ENCODE measurements around the gene DDN.

DDN gene

GRCh38 chr12:48972952-48973483, 26.2 kb downstream of the DDN start:
- in situ Hi-C loops (cut with HindIII; ENCODE audit: low sequenced_read_pairs), result no loop called here
- no peak for DNase-seq (ENCODE audit: low read depth)
- H3K4me3 ChIP-seq (ENCODE audit: low read depth, low read length), result no peak overlapping the region
- TF ChIP-seq, protein P1, sequence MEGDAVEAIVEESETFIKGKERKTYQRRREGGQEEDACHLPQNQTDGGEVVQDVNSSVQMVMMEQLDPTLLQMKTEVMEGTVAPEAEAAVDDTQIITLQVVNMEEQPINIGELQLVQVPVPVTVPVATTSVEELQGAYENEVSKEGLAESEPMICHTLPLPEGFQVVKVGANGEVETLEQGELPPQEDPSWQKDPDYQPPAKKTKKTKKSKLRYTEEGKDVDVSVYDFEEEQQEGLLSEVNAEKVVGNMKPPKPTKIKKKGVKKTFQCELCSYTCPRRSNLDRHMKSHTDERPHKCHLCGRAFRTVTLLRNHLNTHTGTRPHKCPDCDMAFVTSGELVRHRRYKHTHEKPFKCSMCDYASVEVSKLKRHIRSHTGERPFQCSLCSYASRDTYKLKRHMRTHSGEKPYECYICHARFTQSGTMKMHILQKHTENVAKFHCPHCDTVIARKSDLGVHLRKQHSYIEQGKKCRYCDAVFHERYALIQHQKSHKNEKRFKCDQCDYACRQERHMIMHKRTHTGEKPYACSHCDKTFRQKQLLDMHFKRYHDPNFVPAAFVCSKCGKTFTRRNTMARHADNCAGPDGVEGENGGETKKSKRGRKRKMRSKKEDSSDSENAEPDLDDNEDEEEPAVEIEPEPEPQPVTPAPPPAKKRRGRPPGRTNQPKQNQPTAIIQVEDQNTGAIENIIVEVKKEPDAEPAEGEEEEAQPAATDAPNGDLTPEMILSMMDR (IDR thresholded peaks at IDR 0.05; ENCODE audit: low read depth, low read length, missing control alignments), result no peak

- in situ Hi-C loops (cut with HindIII; ENCODE audit: low sequenced_read_pairs), result no loop called here
- no peak overlapping the region for H3K4me3 ChIP-seq (ENCODE audit: low read depth, low read length)
- TF ChIP-seq, protein P1 (IDR thresholded peaks at IDR 0.05; ENCODE audit: low read depth, low read length, missing control alignments), result no peak
- DNase-seq (ENCODE audit: low read depth), result no peak
Observed at GRCh38 chr12:48972213-48972951, 26.8 kb downstream of the DDN start.

GRCh38 chr12:48970702-48971334, 28.4 kb downstream of the DDN start:
- TF ChIP-seq, protein P1 (IDR thresholded peaks at IDR 0.05; ENCODE audit: low read depth, low read length, missing control alignments), result no peak
- H3K4me3 ChIP-seq (ENCODE audit: low read depth, low read length), result no peak overlapping the region
- in situ Hi-C loops (cut with HindIII; ENCODE audit: low sequenced_read_pairs), result no loop called here
- no peak for DNase-seq (ENCODE audit: low read depth)

GRCh38 chr12:48969833-48970701, 29.1 kb downstream of the DDN start:
- in situ Hi-C loops (cut with HindIII; ENCODE audit: low sequenced_read_pairs), result no loop called here
- H3K4me3 ChIP-seq (ENCODE audit: low read depth, low read length), result no peak overlapping the region
- no peak for DNase-seq (ENCODE audit: low read depth)
- TF ChIP-seq, protein P1 (IDR thresholded peaks at IDR 0.05; ENCODE audit: low read depth, low read length, missing control alignments), result no peak

DNA sequence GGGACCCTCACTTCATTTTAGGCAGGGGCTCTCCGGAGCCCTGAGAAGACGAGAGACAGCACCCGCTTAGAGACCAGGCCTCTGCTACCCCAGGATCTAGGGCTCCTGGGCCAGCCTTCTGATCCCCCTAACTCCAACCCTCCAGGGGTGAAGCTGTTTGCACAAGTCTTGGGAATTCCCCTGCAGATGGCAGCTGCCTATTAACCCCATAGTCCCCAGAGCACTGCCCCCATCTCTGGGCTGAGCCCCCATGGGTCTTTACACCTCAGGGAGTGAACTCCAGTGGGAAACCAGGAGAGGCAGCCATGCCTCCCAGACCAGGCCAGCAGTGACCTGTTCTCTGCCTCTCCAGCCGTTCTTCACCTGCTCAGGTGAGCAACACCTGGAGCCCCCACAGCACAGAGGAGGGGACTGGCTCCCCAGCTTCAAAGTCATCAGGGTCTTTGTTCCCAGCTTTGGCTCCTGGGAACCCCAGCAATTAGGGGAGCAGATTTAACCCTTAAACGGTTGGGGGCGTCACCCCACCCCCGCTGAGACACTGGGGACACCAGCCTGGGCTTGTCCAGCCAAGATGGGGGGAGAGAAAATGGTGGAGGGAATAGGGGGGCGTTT, 29.9 kb downstream of the DDN start:
- DNase-seq (ENCODE audit: low read depth), result no peak
- no peak overlapping the region for H3K4me3 ChIP-seq (ENCODE audit: low read depth, low read length)
- TF ChIP-seq, protein P1 (IDR thresholded peaks at IDR 0.05; ENCODE audit: low read depth, low read length, missing control alignments), result no peak
- in situ Hi-C loops (cut with HindIII; ENCODE audit: low sequenced_read_pairs), result no loop called here

DNA sequence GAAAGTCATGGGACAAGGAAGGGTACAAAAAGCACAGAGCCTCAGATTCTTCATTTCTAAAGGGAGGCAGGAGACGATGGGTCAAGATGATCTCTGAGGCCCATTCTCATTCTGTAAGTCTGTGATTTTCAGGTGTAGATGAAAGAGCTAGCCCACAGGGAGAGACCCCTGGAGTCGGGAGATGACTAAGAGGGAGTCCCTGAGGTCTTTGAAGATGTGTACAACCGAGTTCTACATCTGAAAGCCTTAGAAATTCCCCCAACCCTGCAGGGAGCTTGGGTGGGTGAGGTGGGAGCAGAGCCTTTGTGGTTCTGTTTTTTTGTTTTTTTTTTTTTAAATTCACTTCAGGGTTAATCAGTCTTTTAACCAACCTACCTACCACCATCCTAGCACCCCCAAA, 30.7 kb downstream of the DDN start:
- TF ChIP-seq, protein P1 (IDR thresholded peaks at IDR 0.05; ENCODE audit: low read depth, low read length, missing control alignments), result no peak
- no peak for DNase-seq (ENCODE audit: low read depth)
- in situ Hi-C loops (cut with HindIII; ENCODE audit: low sequenced_read_pairs), result no loop called here

More for the DNA sequence above, 30.7 kb downstream of the DDN start:
- H3K4me3 ChIP-seq (ENCODE audit: low read depth, low read length), result no peak overlapping the region
